Heart right ventricle (tissue), 16 donors: Measurements from ENCODE around the gene RAD51B. TPM values are rescaled to one million over a fixed set of nuclear protein-coding genes. Genes with fewer than 3 reads are reported as not detected.

ENCODE experiments used
- ATAC-seq, 8 donors: fragments of 200-7000 bp; cut with Tn5 transposase; one replicate each; pipeline ENCODE4 v1.9.1; 2020; ENCODE audit warnings: mild to moderate bottlenecking in 8 of 8, moderate library complexity in 8 of 8, moderate number of reproducible peaks in 1 of 8
- DNase-seq, 2 donors: peaks; one replicate each; pipeline ENCODE4 v3.0.0-alpha.2; 2020
- H3K27ac ChIP-seq, 10 donors: fragments of 200-600 bp; sonication (generic) in 2 of 10; one replicate each; pipeline versions ENCODE4 v1.5.0 to v1.8.0; 2020 to 2022; ENCODE audit warnings: mild to moderate bottlenecking in 3 of 10
- H3K27me3 ChIP-seq, 7 donors: fragments of 200-600 bp; one replicate each; pipeline ENCODE4 v1.8.0; 2021 to 2022; ENCODE audit warnings: mild to moderate bottlenecking in 2 of 7
- H3K36me3 ChIP-seq, 9 donors: fragments of 200-600 bp; sonication (generic) in 1 of 9; one replicate each; pipeline versions ENCODE4 v1.5.0 to v1.8.0; 2020 to 2022; ENCODE audit warnings: mild to moderate bottlenecking in 2 of 9
- H3K4me1 ChIP-seq, 9 donors: fragments of 200-600 bp; sonication (generic) in 1 of 9; one replicate each; pipeline versions ENCODE4 v1.5.0 to v1.8.0; 2020 to 2022; ENCODE audit warnings: mild to moderate bottlenecking in 4 of 9
- H3K4me3 ChIP-seq, 10 donors: fragments of 200-600 bp; sonication (generic) in 2 of 10; one replicate each; pipeline versions ENCODE4 v1.5.0 to v1.8.0; 2020 to 2022; ENCODE audit warnings: mild to moderate bottlenecking in 7 of 10, moderate library complexity in 2 of 10
- H3K9me3 ChIP-seq, 11 donors: fragments of 200-600 bp in 10 of 11; sonication (generic) in 2 of 11; one replicate each; pipeline versions ENCODE4 v1.5.0 to v1.8.0; 2013 to 2022; ENCODE audit warnings: mild to moderate bottlenecking in 2 of 11, control low read depth in 1 of 11, moderate library complexity in 1 of 11
- CTCF ChIP-seq, 9 donors: fragments of 200-600 bp; sonication (generic) in 2 of 9; IDR thresholded peaks; one replicate each; pipeline versions ENCODE4 v1.5.0 to v1.8.0; 2021 to 2022; ENCODE audit warnings: antibody characterized with exemption in 9 of 9, mild to moderate bottlenecking in 5 of 9, moderate library complexity in 1 of 9
- WGBS, 2 donors: extraction: QIAGEN DNeasy Blood & Tissue Kit; methylation state at CpG; one replicate each; pipeline ENCODE4 v1.1.7; 2013; ENCODE audit warnings: inconsistent platforms in 1 of 2; 5-methylcytosine and 5-hydroxymethylcytosine counted together
- intact Hi-C, 10 donors: fragments of 100-400 bp; cut with DNase I; formaldehyde crosslinking; loops; one replicate each; pipeline versions ENCODE4 v1.11.1 to v1.14.2; 2022
- polyA plus RNA-seq, 2 donors: library from polyadenylated mRNA; stranded (reverse); fragments of 200-250 nt; gene quantifications; one replicate each; pipeline ENCODE4 v1.2.3, GENCODE V29; 2013
- total RNA-seq, 10 donors: library from RNA; stranded (reverse); fragmentation: NEBNext Ultra II Directional in 3 of 10; extraction: Animal tissue kit (Norgen Biotek cat#: 25700) in 3 of 10; gene quantifications; one replicate each; pipeline versions ENCODE4 v1.2.1 to v1.2.4, GENCODE V29; 2021 to 2023
- donor health status: Arrhythmogenic right ventricular cardiomyopathy.
- donor health status: ischemic (EF 13 %, LVEDD 7.1; RV severe dilation, severe dysfunction).
- donor health status: healthy with polysubstance abuse.
- donor health status: DM: no; HTN: yes; CAD: no.
- donor health status: DM: no; HTN: no; CAD: no.
- donor health status: ischemic (EF 25% LVEDD 6.9; RV normal size, moderate dysfunction).
- donor health status: ischemic (EF 25% LVEDD 5.7; RV mildly dilated, moderate dysfunction).
- donor health status: healthy.
- donor health status: DM: yes; HTN: yes; CAD: no.
- donor health status: Ischemic cardiomyopathy.
- donor health status: ischemic (EF 35%, LVEDD 5.7; RV mildly dilated, moderate dysfunction).
- donor health status: nonischemic (EF 11% LVEDD 7.7; RV severe dilation, severe dysfunction).
- donor health status: DM: yes; HTN: yes; CAD: no.
- donor health status: PGD.
- donor health status: ischemic (EF 29% LVEDD 5.4; RV normal size, mild dysfunction).
- donor health status: nonischemic (EF 23%, LVEDD 6.1; RV moderate dilation, normal function).

The RAD51B gene
- total and polyA plus RNA-seq, 12 donors, result 0.88 to 8.6 (median 3.5) TPM

GRCh38 chr14:68687746-68688145 lies 868.2 kb downstream of the RAD51B start:
- H3K9me3 ChIP-seq, result peaks cover 0 to 5% (median 0%) of the 10 kb centered on the region in 11 donors
- peaks cover 15 to 58% (median 26%) of the 10 kb centered on the region in 9 donors for H3K4me1 ChIP-seq
- intact Hi-C loops, result loop anchor here in 1 of 10 donors (10.0 kb wide), 1 partner anchor 97 kb away; no protein-coding TSS in a partner anchor
- DNase-seq (no peak), ATAC-seq (no peak)
- no peak overlapping the region for H3K27ac ChIP-seq
- no peaks in the 10 kb centered on the region for H3K36me3 ChIP-seq
- no peak for TF ChIP-seq CTCF (IDR thresholded peaks at IDR 0.05)
- H3K4me3 ChIP-seq, result no peak overlapping the region
- WGBS, 2 donors, result 95 to 98% methylated on average over 11 of the region's 11 CpGs
- H3K27me3 ChIP-seq, result no peaks in the 10 kb centered on the region

DNA sequence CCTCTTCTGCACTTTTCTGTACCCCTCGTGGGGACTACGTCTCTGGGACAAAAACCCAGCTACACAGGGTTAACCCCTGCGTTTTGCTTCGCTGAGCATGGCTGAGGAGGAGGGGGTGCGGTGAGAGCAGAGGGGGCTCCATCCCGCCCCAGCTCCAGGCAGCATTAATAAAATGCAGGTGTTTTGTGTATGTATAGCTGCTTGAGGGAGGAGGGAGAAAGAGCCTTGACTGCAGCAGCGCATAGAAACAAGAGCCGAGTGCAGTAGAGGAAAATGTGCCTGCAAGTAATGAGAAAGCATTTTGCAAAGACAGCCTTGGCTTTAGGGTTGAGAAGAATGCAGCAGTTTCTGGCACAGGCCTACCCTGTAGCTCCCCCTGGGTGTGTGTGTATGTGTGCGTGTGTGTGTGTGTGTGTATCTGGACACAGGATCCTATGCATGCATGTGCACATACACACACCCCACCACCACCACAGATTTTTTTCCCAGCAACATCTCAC lies 869.3 kb downstream of the RAD51B start:
- H3K4me1 ChIP-seq, result peaks cover 7 to 58% (median 14%) of the 10 kb centered on the region in 9 donors

DNA sequence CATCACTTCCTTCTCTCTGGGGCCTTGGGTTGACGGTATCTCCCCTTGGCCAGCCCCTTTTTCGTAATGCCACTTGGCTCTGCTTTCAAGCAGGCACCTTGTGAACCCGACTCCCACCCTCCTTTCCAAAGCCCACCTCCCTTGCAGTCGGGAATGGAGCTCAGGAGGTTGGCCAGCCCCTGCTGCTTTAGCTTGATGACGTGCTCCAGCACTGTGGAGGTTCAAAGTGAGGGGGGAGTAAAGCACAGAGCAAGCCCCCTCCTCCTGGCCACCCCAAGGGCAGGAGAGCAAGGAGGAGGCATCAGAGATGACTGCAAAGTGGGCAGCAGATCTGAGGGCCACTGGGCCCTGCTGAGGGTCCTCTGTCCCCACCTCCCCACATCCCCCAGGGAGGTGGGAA lies 869.9 kb downstream of the RAD51B start:
- H3K27me3 ChIP-seq, result no peaks in the 10 kb centered on the region
- H3K4me3 ChIP-seq, result no peak overlapping the region
- 82 to 89% methylated on average over 5 of the region's 5 CpGs for WGBS, 2 donors
- no peak overlapping the region for H3K27ac ChIP-seq
- no peak for TF ChIP-seq CTCF (IDR thresholded peaks at IDR 0.05)
- intact Hi-C loops, result loop anchor here in 1 of 10 donors (10.0 kb wide), 1 partner anchor 95 kb away; no protein-coding TSS in a partner anchor
- H3K9me3 ChIP-seq, result peaks cover 0 to 5% (median 0%) of the 10 kb centered on the region in 11 donors
- peaks cover 2 to 58% (median 8%) of the 10 kb centered on the region in 9 donors for H3K4me1 ChIP-seq
- DNase-seq (no peak), ATAC-seq (no peak)
- no peaks in the 10 kb centered on the region for H3K36me3 ChIP-seq

More for the DNA sequence above, 869.3 kb downstream of the RAD51B start:
- Histone ChIP-seq H3K27ac (no peak overlapping the region), H3K27me3 (no peaks in the 10 kb centered on the region), H3K9me3 (peaks cover 0 to 5% (median 0%) of the 10 kb centered on the region in 11 donors), H3K36me3 (no peaks in the 10 kb centered on the region), H3K4me3 (no peak overlapping the region)
- TF ChIP-seq CTCF (IDR thresholded peaks at IDR 0.05), result no peak
- ATAC-seq (no peak), DNase-seq (no peak)
- intact Hi-C loops, result loop anchor here in 1 of 10 donors (10.0 kb wide), 1 partner anchor 96 kb away; no protein-coding TSS in a partner anchor
- WGBS, 2 donors, result 57 to 69% methylated on average over 9 of the region's 9 CpGs

GRCh38 chr14:68690089-68690958 lies 870.7 kb downstream of the RAD51B start:
- intact Hi-C loops, result no loop called here
- DNase-seq (no peak), ATAC-seq (no peak)
- 96 to 98% methylated on average over 13 of the region's 13 CpGs for WGBS, 2 donors
- Histone ChIP-seq H3K9me3 (peaks cover 0 to 5% (median 0%) of the 10 kb centered on the region in 11 donors), H3K4me3 (no peak overlapping the region), H3K36me3 (no peaks in the 10 kb centered on the region), H3K27me3 (no peaks in the 10 kb centered on the region), H3K27ac (no peak overlapping the region), H3K4me1 (peaks cover 0 to 58% (median 9%) of the 10 kb centered on the region in 9 donors)
- no peak for TF ChIP-seq CTCF (IDR thresholded peaks at IDR 0.05)
